Measurements from ENCODE around the gene LHFPL5. TPM values are rescaled to one million over a fixed set of nuclear protein-coding genes. Genes with fewer than 3 reads are reported as not detected.

Gene LHFPL5
- total and polyA plus RNA-seq, 2 of the 8 experiments (the other 6 are each of a cell fraction or from before 2014, with no cell fraction given): 0.03 TPM; not detected in 1

DNA sequence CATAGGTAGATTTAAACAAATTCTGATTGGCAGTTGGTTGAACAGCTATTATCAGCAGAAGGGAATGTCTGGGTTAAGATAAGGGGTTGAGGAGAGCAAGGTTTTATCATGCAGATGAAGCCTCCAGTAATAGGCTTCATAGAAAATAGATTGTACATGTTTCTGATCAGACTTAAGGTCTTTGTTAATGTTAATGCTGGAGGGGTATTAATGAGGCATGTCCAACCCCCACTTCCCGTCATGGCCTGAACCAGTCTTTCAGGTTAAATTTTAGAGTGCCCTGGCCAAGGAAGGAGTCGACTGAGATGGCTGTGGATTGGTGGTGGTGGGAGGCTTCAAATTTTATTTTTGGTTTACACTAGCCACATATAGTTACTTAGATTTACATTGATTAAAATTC lies 21.0 kb upstream of the LHFPL5 start:
- ChIA-PET CTCF (ENCODE audit: partially characterized antibody) (interaction anchor here (1.2 kb wide), 2 partner anchors 13 to 47 kb away, joined by 5 read pairs; partner anchors contain the start of genes ARMC12 and CLPS), POLR2A (ENCODE audit: partially characterized antibody) (interaction anchor here (1.2 to 1.7 kb wide), 3 partner anchors 8 to 20 kb away, joined by 3 to 14 read pairs (median 3); partner anchors contain the start of gene CLPS)
- Histone ChIP-seq H3K23me2 (ENCODE audit: low read depth, low read length) (no peaks in the 10 kb centered on the region), H4K20me1 (replicated peaks in 1 of 2; ENCODE audit: control insufficient read depth in 1 of 2, insufficient read depth in 2 of 2, low read length in 2 of 2) (no peaks in the 10 kb centered on the region), H3K27ac (ENCODE audit: low read depth, low read length) (no peak overlapping the region), H3K4ac (replicated peaks; ENCODE audit: insufficient read length, low read depth, low read length) (no peak overlapping the region), H2BK12ac (ENCODE audit: low read depth, low read length) (no peak overlapping the region), H4K91ac (replicated peaks; ENCODE audit: insufficient read length, low read length) (no peak overlapping the region), H3K27me3 (replicated peaks in 1 of 4; ENCODE audit: control insufficient read depth in 3 of 4, extremely low read depth in 1 of 4, insufficient read depth in 3 of 4, low read length in 3 of 4) (no peaks in the 10 kb centered on the region), H2BK20ac (ENCODE audit: low read length) (no peak overlapping the region), H3K18ac (ENCODE audit: extremely low read depth, low read length) (no peak overlapping the region), H3K4me3 (ENCODE audit: extremely low read depth in 1 of 4, insufficient read depth in 2 of 4, low read depth in 3 of 4, low read length in 4 of 4) (no peak overlapping the region), H3K9ac (replicated peaks in 1 of 4; ENCODE audit: extremely low read depth in 1 of 4, low read depth in 3 of 4, low read length in 3 of 4) (no peak overlapping the region), H2BK5ac (ENCODE audit: low read depth, low read length) (no peak overlapping the region), H3K23ac (ENCODE audit: insufficient read length) (no peak overlapping the region), H3K14ac (ENCODE audit: insufficient read length) (no peak overlapping the region), H4K5ac (ENCODE audit: insufficient read length, low read depth, low read length) (no peak overlapping the region), H2AK5ac (ENCODE audit: low read depth, low read length) (no peak overlapping the region), H3K79me1 (ENCODE audit: low read depth, low read length) (no peaks in the 10 kb centered on the region), H4K8ac (ENCODE audit: extremely low read depth, insufficient read depth, low read length) (no peak overlapping the region), H2BK120ac (replicated peaks; ENCODE audit: low read depth, low read length) (no peak overlapping the region), H2BK15ac (ENCODE audit: low read length) (no peak overlapping the region), H3K4me2 (ENCODE audit: insufficient read depth in 1 of 2, low read depth in 2 of 2, low read length in 2 of 2) (no peak overlapping the region), H2AFZ (ENCODE audit: low read length) (no peak overlapping the region), H3K9me3 (ENCODE audit: insufficient read depth in 2 of 2, low read depth in 1 of 2, low read length in 1 of 2) (no peaks in the 10 kb centered on the region), H3K79me2 (ENCODE audit: control insufficient read depth in 1 of 2, insufficient read depth in 2 of 2, low read length in 2 of 2) (no peaks in the 10 kb centered on the region), H3K56ac (replicated peaks; ENCODE audit: insufficient read length, low read depth, low read length) (no peak overlapping the region), H3K36me3 (ENCODE audit: control insufficient read depth in 2 of 4, insufficient read depth in 4 of 4, low read length in 3 of 4) (no peaks in the 10 kb centered on the region), H3K4me1 (replicated peaks in 1 of 4; ENCODE audit: control insufficient read depth in 3 of 4, insufficient read depth in 4 of 4, low read length in 3 of 4) (peaks cover 0 to 5% (median under 1%) of the 10 kb centered on the region in 4 experiments; a peak in 3 of 7 replicates)
- TF ChIP-seq CHD2 (IDR thresholded peaks at IDR 0.05; ENCODE audit: low read length) (no peak), KDM1A (IDR thresholded peaks at IDR 0.05; ENCODE audit: borderline replicate concordance, low read length) (no peak)
- FAIRE-seq (no peak), DNase-seq (ENCODE audit: low read depth in 1 of 2, low spot score in 2 of 2) (no peak)
- 85% methylated on average over 2 of the region's 2 CpGs; no CpG with 5 or more reads in 1 of the 2 experiments for WGBS, 2 experiments (ENCODE audit: extremely low coverage in 1 of 2, insufficient coverage in 1 of 2, insufficient read length in 1 of 2, insufficient replicate concordance in 2 of 2, low coverage in 1 of 2, low lambda C conversion rate in 2 of 2, missing lambda C conversion rate in 1 of 2)

All from H1 (cell line).